GM18499 (cell line): ENCODE results near the gene TMEM98.
"Not testable (repeated sequence)": the region's sequence is repeated elsewhere in the genome, so short reads cannot be mapped to it uniquely, and the experiment has no call there.

Experiments used
- ATAC-seq: cut with Tn5 transposase; IDR thresholded peaks from one replicate; pipeline ENCODE4 v1.9.1; 2021; ENCODE audit warnings: moderate number of reproducible peaks; ENCODE audit not compliant: insufficient read depth, unreplicated experiment

The TMEM98 gene

GRCh38 chr17:32971171-32971570 is 43.2 kb downstream of the TMEM98 start:
- no peak for ATAC-seq

GRCh38 chr17:32976131-32976530 is 48.2 kb downstream of the TMEM98 start:
- no peak for ATAC-seq

GRCh38 chr17:32976605-32977004 is 48.7 kb downstream of the TMEM98 start:
- ATAC-seq = no peak

- ATAC-seq = no peak
Observed at GRCh38 chr17:32980230-32980629, 52.3 kb downstream of the TMEM98 start.

- not testable (repeated sequence) for ATAC-seq
Observed at GRCh38 chr17:32981611-32982010, 53.7 kb downstream of the TMEM98 start.

DNA sequence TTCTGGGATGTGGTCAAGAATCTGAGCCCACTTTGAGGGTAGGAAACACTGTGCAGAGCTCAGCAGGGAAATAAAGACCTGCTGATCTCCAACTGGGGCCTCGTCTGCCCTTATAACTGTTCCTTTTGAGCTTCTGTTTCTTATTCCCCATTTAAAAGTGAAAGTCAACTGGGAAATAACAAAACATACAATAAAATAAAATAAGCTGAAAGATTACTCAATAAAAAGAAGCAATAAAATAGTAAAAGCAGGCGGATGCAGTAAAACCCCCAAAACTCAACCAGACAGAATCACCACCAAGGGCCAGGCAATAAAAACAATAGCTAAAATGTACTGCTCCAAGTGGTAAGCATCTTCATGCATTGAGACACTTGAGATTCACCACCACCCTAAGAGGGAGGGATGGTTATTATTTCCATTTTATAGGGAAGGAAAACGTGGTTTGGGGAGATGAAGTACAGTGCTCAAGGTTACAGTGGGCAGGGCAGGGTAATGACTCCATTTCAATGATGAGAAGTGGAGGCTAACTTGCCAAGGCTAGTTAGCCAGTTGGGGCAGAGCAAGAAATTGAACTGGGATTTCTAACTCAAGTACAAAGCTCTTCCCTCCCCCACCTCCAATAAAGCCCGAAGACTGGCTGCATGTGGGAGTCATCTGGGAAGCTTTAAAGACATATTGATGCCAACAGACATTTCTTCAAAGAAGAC is 57.2 kb downstream of the TMEM98 start:
- ATAC-seq = no peak

DNA sequence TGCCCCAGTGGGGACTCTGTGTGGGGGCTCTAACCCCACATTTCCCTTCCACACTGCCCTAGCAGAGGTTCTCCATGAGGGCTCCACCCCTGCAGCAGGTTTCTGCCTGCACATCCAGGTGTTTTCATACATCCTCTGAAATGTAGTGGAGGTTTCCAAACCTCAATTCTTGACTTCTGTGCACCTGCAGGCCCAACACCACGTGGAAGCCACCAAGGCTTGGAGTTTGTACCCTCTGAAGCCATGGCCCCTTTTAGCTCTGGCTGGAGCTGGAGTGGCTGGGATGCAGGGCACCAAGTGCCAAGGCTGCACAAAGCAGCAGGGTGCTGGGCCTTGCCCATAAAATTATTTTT is 59.5 kb downstream of the TMEM98 start:
- ATAC-seq = not testable (repeated sequence)

DNA sequence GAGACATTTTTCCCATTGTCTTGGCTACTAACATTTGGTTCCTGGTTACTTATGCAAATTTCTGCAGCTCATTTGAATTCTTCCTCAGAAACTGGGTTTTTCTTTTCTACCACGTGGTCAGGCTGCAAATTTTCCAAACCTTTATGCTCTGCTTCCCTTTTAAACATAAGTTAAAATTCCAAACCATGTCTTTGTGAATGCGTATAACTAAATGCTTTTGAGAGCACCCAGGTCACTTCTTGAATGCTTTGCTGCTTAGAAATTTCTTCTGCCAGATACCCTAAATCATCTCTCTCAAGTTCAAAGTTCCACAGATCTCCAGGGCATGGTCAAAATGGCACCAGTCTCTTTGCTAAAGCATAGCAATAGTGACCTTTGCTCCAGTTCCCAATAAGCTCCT is 59.9 kb downstream of the TMEM98 start:
- ATAC-seq = not testable (repeated sequence)

DNA sequence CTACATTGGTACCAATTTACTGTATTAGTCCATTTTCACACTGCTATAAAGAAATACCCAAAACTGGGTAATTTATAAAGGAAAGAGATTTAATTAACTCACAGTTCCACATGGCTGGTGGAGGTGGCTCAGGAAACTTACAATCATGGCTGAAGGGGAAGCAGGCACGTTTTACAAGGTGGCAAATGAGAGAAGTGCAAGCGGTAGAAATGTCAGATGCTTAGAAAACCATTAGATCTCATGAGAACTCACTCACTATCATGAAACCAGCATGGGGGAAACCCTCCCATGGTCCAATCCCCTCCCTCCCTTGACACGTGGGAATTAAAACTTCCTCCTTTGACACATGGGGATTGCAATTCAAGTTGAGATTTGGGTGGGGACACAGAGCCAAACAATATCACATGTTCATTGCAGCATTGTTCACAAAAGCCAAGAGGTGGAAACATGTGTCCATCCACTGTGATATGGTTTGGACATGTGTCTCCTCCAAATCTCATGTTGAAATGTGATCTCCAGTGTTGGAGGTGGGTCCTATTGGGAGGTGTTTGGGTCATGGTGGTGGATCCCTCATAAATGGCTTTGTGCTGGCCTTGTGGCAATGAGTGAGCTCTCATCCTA is 60.6 kb downstream of the TMEM98 start:
- no peak for ATAC-seq

GRCh38 chr17:32992321-32993033 is 64.5 kb downstream of the TMEM98 start:
- no peak for ATAC-seq

GRCh38 chr17:32993977-32994376 is 66.0 kb downstream of the TMEM98 start:
- no peak for ATAC-seq
